RWPE1 (cell line): ENCODE data around the gene CALHM3.

Experiments
- CTCF ChIA-PET: fragments of 350-600 bp; sonication (Branson Sonifier 250); formaldehyde crosslinking; extraction: SDS; loops from one replicate; lab custom pipeline; 2021; lab: Yijun Ruan, JAX
- POLR2A ChIA-PET: fragments of 400-600 bp; formaldehyde crosslinking; extraction: SDS; loops from one replicate; lab custom pipeline; 2020; ENCODE audit warnings: antibody characterized with exemption; ENCODE audit not compliant: low non-redundant PET; lab: Yijun Ruan, JAX
- DNase-seq: peaks from one replicate; pipeline ENCODE4 v3.0.0; 2012; ENCODE audit warnings: low spot score
- H3K27ac ChIP-seq: fragments of 450-650 bp; 2 replicates; pipeline ENCODE4 v1.5.1; 2017
- CTCF ChIP-seq: fragments of 450-650 bp; conservative IDR thresholded peaks from 2 replicates; pipeline ENCODE4 v1.5.1; 2017; ENCODE audit warnings: low read depth, mild to moderate bottlenecking

Gene CALHM3

GRCh38 chr10:103470761-103471653 lies 8.0 kb downstream of the CALHM3 start:
- ChIA-PET CTCF (interaction anchor here (0.7 kb wide), 1 partner anchor 10 kb away, joined by 4 read pairs; no protein-coding TSS in a partner anchor), POLR2A (no interaction called here)
- no peak for TF ChIP-seq CTCF
- DNase-seq: no peak
- no peak overlapping the region for H3K27ac ChIP-seq

GRCh38 chr10:103469201-103469600 lies 9.8 kb downstream of the CALHM3 start:
- no peak for TF ChIP-seq CTCF
- POLR2A ChIA-PET: no interaction called here
- no peak for DNase-seq
- CTCF ChIA-PET: interaction anchor here (0.6 kb wide), 1 partner anchor 431 kb away, joined by 4 read pairs; no protein-coding TSS in a partner anchor
- H3K27ac ChIP-seq: no peak overlapping the region

GRCh38 chr10:103467406-103467805 lies 11.6 kb downstream of the CALHM3 start:
- ChIA-PET POLR2A (interaction anchor here (0.7 kb wide), 1 partner anchor 72 kb away, joined by 4 read pairs; no protein-coding TSS in a partner anchor), CTCF (interaction anchor here (0.7 kb wide), 1 partner anchor 265 kb away, joined by 3 read pairs; no protein-coding TSS in a partner anchor)
- DNase-seq: no peak

GRCh38 chr10:103466734-103467133 lies 12.3 kb downstream of the CALHM3 start:
- CTCF ChIA-PET: interaction anchor here (0.7 kb wide), 1 partner anchor 265 kb away, joined by 3 read pairs; no protein-coding TSS in a partner anchor
- no peak overlapping the region for H3K27ac ChIP-seq
- no peak for DNase-seq
- TF ChIP-seq CTCF: no peak
- POLR2A ChIA-PET: no interaction called here

More at GRCh38 chr10:103467406-103467805, 11.6 kb downstream of the CALHM3 start:
- TF ChIP-seq CTCF: no peak
- no peak overlapping the region for H3K27ac ChIP-seq

- ChIA-PET CTCF (interaction anchor here (0.7 kb wide), 1 partner anchor 23 kb away, joined by 3 read pairs; no protein-coding TSS in a partner anchor), POLR2A (interaction anchor here (0.7 kb wide), 1 partner anchor 99 kb away, joined by 7 read pairs; no protein-coding TSS in a partner anchor)
Measured at GRCh38 chr10:103465411-103466179, 13.4 kb downstream of the CALHM3 start.

More at GRCh38 chr10:103465411-103466179, 13.4 kb downstream of the CALHM3 start:
- no peak overlapping the region for H3K27ac ChIP-seq
- no peak for DNase-seq
- no peak for TF ChIP-seq CTCF
